Endothelial cell (in vitro differentiated cells): ENCODE results near the gene PDZD2. TPM values are rescaled to one million over a fixed set of nuclear protein-coding genes. Genes with fewer than 3 reads are reported as not detected.

Source experiments
- DNase-seq: peaks from one replicate; pipeline ENCODE4 v3.0.0; 2021; ENCODE audit warnings: low spot score
- H3K27ac Mint-ChIP-seq: one replicate; pipeline ENCODE4 v1.8.0; 2021; ENCODE audit warnings: mixed read lengths, inconsistent platforms; ENCODE audit not compliant: unreplicated experiment
- H3K27me3 Mint-ChIP-seq: one replicate; pipeline ENCODE4 v1.8.0; 2021; ENCODE audit warnings: mild to moderate bottlenecking, moderate library complexity, mixed read lengths, inconsistent platforms; ENCODE audit not compliant: unreplicated experiment
- H3K36me3 Mint-ChIP-seq: one replicate; pipeline ENCODE4 v1.8.0; 2021; ENCODE audit warnings: mild to moderate bottlenecking, low read depth, mixed read lengths, inconsistent platforms; ENCODE audit not compliant: unreplicated experiment
- H3K4me1 Mint-ChIP-seq: one replicate; pipeline ENCODE4 v1.8.0; 2021; ENCODE audit warnings: mild to moderate bottlenecking, mixed read lengths, inconsistent platforms; ENCODE audit not compliant: unreplicated experiment
- H3K4me3 Mint-ChIP-seq: one replicate; pipeline ENCODE4 v1.8.0; 2021; ENCODE audit warnings: mild to moderate bottlenecking, mixed read lengths, inconsistent platforms; ENCODE audit not compliant: unreplicated experiment
- H3K9me3 Mint-ChIP-seq: one replicate; pipeline ENCODE4 v1.8.0; 2021; ENCODE audit warnings: mixed read lengths, inconsistent platforms; ENCODE audit not compliant: unreplicated experiment
- CTCF ChIP-seq: fragments of 200-600 bp; sonication (generic); IDR thresholded peaks from one replicate; pipeline ENCODE4 v1.5.0; 2021; ENCODE audit warnings: antibody characterized with exemption; ENCODE audit not compliant: unreplicated experiment
- total RNA-seq: library from RNA; stranded (reverse); fragmentation: NEBNext Ultra II Directional; extraction: Animal tissue kit (Norgen Biotek cat#: 25700); gene quantifications from one replicate; pipeline ENCODE4 v1.2.1, GENCODE V29; 2021; ENCODE audit not compliant: unreplicated experiment

PDZD2 gene
- total RNA-seq, 1 donor from 2014 or later, result 71.1 TPM

GRCh38 chr5:31866166-31866565, 227.2 kb downstream of the PDZD2 start:
- no peak overlapping the region for H3K4me3 Mint-ChIP-seq
- H3K4me1 Mint-ChIP-seq, result peaks cover 35% of the 10 kb centered on the region
- DNase-seq, result no peak
- TF ChIP-seq CTCF, result no peak
- H3K27me3 Mint-ChIP-seq, result peaks cover 5% of the 10 kb centered on the region
- no peak overlapping the region for H3K27ac Mint-ChIP-seq
- peaks cover 11% of the 10 kb centered on the region for H3K36me3 Mint-ChIP-seq
- H3K9me3 Mint-ChIP-seq, result no peaks in the 10 kb centered on the region

- H3K27ac Mint-ChIP-seq, result no peak overlapping the region
- peaks cover 5% of the 10 kb centered on the region for H3K27me3 Mint-ChIP-seq
- no peak overlapping the region for H3K4me3 Mint-ChIP-seq
- peaks cover 11% of the 10 kb centered on the region for H3K36me3 Mint-ChIP-seq
- H3K9me3 Mint-ChIP-seq, result no peaks in the 10 kb centered on the region
- DNase-seq, result no peak
- H3K4me1 Mint-ChIP-seq, result peaks cover 28% of the 10 kb centered on the region
- no peak for TF ChIP-seq CTCF
Observed at GRCh38 chr5:31867219-31867618, 228.3 kb downstream of the PDZD2 start.

- TF ChIP-seq CTCF, result no peak
- H3K27me3 Mint-ChIP-seq, result peaks cover 6% of the 10 kb centered on the region
- peaks cover 5% of the 10 kb centered on the region for H3K4me1 Mint-ChIP-seq
- peaks cover 4% of the 10 kb centered on the region for H3K36me3 Mint-ChIP-seq
- H3K9me3 Mint-ChIP-seq, result no peaks in the 10 kb centered on the region
- no peak overlapping the region for H3K4me3 Mint-ChIP-seq
- no peak overlapping the region for H3K27ac Mint-ChIP-seq
- DNase-seq, result no peak
Observed at GRCh38 chr5:31880449-31880848, 241.5 kb downstream of the PDZD2 start.

GRCh38 chr5:31884896-31885295, 246.0 kb downstream of the PDZD2 start:
- H3K4me3 Mint-ChIP-seq, result no peak overlapping the region

GRCh38 chr5:31886206-31886605, 247.3 kb downstream of the PDZD2 start:
- peaks cover 46% of the 10 kb centered on the region for H3K4me1 Mint-ChIP-seq
- H3K27me3 Mint-ChIP-seq, result peaks cover 8% of the 10 kb centered on the region
- H3K36me3 Mint-ChIP-seq, result no peaks in the 10 kb centered on the region
- TF ChIP-seq CTCF, result no peak
- peak; percentile 12 for DNase-seq
- peak overlapping the region; percentile 27 for H3K4me3 Mint-ChIP-seq
- H3K27ac Mint-ChIP-seq, result peak overlapping the region; percentile 54
- no peaks in the 10 kb centered on the region for H3K9me3 Mint-ChIP-seq

More at GRCh38 chr5:31884896-31885295, 246.0 kb downstream of the PDZD2 start:
- no peak for TF ChIP-seq CTCF
- no peak for DNase-seq
- H3K27ac Mint-ChIP-seq, result no peak overlapping the region
- H3K4me1 Mint-ChIP-seq, result peaks cover 36% of the 10 kb centered on the region
- peaks cover 8% of the 10 kb centered on the region for H3K27me3 Mint-ChIP-seq
- no peaks in the 10 kb centered on the region for H3K9me3 Mint-ChIP-seq
- H3K36me3 Mint-ChIP-seq, result no peaks in the 10 kb centered on the region
